HG03439 (cell line): Measurements from ENCODE around the gene TICAM1.
"Not testable (repeated sequence)": the region's sequence is repeated elsewhere in the genome, so short reads cannot be mapped to it uniquely, and the experiment has no call there.

Source experiments
- ATAC-seq: cut with Tn5 transposase; IDR thresholded peaks from one replicate; pipeline ENCODE4 v1.9.1; 2021; ENCODE audit warnings: mild to moderate bottlenecking, moderate library complexity; ENCODE audit not compliant: unreplicated experiment

TICAM1 gene

DNA sequence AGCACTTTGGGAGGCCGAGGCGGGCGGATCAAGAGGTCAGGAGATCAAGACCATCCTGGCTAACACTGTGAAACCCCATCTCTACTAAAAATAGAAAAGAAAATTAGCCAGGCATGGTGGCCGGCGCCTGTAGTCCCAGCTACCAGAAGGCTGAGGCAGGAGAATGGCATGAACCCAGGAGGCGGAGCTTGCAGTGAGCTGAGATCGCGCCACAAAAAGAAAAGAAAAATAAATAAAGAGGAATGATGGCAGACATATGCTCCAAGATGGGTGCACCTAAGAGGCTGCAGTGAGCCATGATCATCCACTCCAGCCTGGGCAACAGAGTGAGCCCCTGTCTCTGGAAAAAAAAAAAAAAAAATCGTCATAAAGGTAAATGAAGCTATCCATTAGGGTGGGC, 14.5 kb upstream of the TICAM1 start:
- ATAC-seq: not testable (repeated sequence)

DNA sequence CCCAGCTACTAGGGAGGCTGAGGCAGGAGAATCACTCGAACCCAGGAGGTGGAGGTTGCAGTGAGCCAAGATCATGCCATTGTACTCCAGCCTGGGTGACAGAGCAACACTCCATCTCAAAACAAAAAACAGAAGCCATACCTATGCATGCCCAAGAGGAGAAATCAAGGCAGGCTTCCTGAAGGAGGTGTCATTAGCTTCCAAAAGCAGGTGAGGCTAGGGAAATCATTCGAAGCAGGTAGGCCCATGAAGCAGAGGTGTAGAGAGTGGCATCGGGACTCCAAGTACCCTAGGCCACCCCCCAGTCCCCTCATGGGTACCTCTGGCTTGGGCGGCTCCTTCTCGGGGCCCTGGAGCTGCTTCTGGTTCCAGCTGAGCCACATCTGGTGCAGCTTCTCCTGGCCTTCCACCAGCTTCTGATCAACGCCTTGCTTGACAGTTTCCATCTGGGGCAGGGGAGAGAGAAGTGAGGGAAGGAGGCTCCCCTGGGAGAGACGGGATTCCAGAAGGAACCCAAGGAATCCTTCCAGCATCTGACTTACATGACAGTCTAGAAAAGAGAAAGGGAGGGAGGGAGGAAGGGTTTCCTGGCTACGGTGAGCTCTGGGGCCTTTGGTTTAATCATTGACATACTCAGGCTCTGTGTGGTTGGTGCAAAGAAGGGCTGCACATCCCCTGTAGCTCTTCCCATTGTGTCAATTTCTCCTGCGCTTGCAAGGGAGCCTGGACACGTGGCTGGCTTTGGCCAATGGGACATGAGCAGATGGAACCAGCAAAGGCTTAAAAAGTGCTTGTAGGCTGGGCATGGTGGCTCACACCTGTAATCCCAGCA, 13.1 kb upstream of the TICAM1 start:
- no peak for ATAC-seq

DNA sequence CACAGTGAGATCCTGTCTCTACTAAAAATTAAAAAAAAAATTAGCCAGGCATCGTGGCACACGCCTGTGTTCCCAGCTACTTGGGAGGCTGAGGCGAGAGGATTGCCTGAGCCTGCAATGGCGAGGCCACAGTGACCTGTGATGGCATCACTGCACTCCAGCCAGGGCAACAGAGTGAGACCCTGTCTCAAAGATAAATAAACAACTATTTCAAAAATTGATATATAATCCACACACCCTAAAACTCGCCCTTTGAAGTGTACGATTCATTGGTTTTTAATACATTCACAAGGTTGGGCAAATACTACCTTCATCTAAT, 12.1 kb upstream of the TICAM1 start:
- no peak for ATAC-seq

DNA sequence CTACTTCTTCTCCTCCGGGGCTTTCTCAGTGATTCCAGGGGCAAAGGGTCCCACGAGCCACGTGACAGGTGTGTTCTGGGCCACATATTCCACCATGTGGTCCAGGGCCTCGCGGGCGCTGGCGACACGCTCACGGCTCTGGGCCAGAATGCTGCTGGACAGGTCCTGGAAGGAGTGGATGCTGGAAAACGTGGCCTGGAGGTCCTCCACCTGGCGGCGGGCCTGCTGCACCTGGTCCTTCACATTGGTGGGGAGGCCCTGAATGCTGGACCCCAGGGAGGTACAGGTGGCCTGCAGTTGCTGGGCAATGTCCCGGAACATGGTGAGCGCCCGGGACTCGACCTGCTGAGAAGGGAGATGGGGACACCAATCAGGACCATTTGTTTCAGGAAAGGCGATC, 7.7 kb upstream of the TICAM1 start:
- ATAC-seq: no peak

- ATAC-seq: no peak
These were observed 1.3 kb upstream of the TICAM1 start for GRCh38 chr19:4832776-4833175.

GRCh38 chr19:4831979-4832340, 448 bp upstream of the TICAM1 start:
- ATAC-seq: not testable (repeated sequence)

GRCh38 chr19:4830768-4831265, 695 bp downstream of the TICAM1 start:
- no peak for ATAC-seq

DNA sequence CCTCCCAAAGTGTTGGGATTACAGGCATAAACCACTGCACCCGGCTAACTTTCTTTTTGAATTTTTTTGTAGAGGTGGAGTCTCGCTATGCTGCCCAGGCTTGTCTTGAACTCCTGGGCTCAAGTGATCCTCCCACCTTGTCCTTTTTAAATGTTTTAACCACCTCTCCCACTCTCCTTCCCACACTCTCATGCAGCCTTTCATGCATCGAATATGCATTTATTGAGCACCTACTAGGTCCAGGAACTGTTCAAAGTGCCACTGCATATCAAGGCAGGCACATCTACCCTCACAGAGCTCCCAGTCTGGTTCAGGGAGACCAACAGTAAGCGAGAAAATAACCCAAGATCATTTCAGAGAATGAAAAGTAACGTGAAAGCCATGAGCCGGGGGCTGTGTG, 1.2 kb downstream of the TICAM1 start:
- no peak for ATAC-seq

GRCh38 chr19:4829001-4829712, 2.4 kb downstream of the TICAM1 start:
- ATAC-seq: no peak

DNA sequence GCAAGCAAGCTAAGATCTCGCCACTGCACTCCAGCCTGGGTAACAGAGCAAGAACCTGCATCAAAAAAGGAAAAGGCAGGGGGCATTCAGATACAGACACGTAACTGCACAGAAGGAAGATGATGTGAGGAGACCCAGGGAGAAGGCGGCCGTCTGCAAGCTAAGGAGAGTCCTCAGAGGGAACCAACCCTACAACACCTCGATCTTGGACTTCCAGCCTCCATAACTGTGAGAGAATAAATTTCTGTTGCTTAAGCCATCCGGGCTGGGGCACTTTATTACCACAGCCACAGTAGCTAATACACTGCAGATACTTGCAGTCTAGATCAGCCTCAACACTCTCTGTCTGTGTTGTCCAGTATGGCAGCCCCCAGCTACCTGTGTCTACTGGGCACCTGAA, 7.9 kb downstream of the TICAM1 start:
- no peak for ATAC-seq

- ATAC-seq: not testable (repeated sequence)
These were observed 9.2 kb downstream of the TICAM1 start for GRCh38 chr19:4822354-4822753.

DNA sequence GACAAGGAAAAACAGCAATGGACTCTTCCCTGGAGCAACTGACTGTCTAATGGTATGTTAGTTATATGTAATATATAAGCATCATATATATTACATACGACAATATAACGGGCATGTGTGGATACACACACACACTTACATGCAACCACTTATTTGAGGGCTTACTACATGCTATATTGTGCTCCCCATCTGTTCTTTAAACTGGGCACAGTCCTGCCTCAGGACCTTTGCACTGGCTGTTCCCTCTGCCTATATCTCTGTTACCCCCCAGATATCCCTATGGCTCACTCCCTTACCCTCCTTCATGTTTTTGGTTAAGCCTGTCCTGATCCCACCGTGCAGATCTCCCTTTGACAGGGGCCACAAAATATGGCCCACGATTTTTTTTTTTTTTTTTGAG, 10.2 kb downstream of the TICAM1 start:
- ATAC-seq: no peak

DNA sequence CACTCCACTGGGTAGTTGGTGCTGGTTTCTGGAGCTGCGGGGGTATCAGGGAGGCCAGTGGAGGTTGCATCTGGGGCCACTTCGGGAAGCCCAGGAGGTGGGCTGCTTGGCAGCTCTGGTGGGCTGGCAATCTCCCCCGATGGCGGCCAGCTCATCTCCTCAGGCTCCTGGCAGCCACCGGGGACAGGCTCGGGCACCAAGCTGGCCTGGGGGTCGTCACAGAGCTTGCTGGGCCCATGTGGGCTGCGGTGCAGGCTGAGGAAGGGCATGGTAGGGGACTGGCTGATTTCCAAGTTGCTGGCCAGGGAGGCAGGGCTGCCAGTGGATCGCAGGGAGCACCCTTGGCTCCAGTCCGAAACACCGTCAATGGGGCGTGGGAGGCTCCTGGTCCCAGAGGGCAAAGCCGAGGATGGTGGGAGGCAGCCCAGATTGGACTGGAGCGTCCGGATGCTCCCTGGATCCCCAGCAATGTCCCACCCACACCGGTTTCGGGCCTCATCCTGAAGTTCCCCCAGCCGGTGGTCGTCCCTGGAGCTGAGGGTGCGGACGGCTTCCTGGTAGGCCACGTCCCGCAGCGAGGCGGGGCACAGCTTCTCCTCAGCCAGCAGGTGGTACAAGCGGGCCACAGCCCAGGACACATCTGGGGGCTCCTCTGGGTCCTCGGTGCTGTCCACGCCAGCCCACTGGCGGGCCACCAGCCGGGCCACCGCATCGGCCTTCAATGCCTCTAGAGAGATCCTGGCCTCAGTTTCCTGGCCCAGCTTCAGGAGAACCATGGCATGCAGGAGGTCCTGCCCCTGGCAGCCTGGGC, 13.8 kb downstream of the TICAM1 start:
- ATAC-seq: no peak

DNA sequence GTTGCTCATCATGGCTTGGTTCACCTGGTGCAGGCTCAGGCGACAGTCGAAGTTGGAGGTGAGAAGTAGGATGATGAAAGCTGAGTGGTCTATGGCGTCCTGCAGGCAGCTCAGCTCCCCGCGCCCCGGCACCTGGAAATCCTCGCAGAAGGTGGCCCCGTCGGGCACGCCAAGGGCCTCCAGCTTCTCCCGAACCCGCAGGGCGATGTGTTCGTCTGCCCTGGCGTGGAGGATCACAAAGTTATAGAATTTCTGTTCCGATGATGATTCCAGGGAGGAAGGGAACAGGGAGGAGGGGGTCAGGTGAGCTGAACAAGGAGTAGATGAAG, 14.6 kb downstream of the TICAM1 start:
- no peak for ATAC-seq

DNA sequence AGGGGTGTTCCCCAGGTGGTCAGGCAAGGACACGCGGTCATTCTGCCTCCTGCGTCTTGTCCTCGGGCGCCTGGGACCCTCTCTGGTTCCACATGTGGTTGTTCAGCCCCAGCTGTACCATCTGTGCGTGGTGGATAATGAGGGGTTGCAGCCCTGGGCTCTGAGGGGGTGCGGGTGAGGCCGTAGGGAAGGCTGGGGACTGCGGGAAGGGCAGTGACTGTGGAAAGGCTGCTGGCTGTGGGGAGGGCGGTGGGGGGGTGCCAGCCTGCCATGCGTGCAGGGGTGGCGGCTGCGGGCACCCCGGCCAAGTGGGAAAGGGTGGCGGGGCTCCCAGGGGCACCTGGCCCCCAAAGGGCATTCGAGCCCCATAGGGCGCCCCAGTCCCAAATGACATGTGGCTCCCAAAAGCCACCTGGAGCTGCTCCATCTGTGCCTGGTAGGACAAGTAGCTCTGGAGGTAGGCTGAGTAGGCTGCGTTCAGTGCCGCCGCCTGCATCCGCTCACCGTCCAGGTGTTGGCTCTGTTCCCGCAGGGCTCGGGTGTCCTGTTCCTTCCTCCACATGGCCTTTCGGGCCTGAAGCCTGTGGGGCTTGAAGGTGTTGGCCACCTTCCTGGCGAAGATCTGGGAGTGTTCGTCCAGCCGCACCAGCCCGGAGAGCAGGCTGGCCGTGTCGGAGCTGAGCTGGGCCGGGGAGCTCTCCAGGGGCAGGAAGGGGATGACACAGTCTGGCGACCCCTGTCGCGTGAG, 15.1 kb downstream of the TICAM1 start:
- ATAC-seq: no peak

DNA sequence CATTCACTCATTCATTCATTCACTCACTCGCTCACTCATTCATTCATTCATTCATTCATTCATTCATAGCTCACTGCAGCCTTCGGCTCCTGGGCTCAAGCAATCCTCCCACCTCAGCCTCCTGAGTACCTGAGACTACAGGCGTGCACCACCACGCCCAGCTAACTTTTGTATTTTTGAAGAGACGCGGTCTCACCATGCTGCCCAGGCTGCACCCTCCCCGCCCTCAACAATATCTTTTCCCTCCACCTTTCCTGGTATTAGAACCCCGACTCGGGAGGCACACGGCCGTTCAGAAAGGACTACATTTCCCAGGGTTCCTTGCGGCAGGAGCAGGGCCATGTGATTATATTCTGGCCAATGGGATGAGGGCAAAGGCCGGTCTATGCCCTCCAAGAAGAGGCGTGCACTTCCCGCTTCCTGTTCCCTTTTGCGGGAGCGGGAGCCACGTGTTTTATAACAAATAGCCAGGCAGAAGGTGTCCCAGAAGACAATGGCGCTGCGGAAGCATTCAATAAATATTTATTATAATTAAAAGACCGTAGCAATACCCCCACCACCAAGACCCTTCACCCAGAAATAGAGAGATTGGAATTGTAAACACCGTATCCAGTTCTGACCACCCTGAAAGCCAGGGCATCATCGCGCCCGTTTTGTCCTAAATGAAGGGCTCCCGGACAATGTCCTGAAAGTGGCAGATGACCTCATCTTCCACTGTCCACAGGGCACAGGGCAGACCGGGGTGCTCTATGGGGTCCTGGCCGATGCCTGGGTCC, 15.9 kb downstream of the TICAM1 start:
- no peak for ATAC-seq

DNA sequence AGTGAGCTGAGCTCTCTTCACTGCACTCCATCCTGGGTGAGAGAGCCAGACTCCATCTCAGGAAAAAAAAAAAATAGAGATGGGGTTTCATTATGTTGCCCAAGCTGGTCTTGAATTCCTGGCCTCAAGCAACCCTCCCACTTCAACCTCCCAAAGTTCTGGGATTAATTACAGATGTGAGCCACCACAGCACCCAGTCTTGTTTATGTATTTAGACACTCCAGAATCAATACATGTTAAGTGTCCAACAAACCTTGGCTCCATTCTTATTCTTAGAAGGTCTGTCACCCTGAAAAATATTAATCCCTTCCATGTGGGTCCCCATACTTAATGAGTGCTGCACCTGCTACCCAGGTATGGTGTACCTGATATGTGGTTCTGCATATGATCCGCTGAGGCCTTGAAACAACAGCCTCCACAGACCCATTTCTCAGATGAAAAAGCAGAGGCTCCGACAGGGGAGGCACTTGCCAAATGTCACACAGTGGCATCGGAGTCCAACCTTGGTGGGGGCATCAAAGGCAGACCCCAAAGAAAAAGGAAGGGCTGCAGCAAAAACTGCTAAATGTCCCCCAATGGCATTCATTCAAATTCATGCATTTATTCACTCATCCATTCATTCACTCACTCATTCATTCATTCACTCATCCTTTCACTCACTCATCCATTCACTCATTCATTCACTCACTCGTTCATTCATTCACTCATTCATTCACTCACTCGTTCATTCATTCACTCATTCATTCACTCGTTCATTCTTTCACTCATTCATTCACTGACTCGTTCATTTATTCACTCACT, 16.7 kb downstream of the TICAM1 start:
- ATAC-seq: no peak

GRCh38 chr19:4811328-4812131, 20.0 kb downstream of the TICAM1 start:
- no peak for ATAC-seq

DNA sequence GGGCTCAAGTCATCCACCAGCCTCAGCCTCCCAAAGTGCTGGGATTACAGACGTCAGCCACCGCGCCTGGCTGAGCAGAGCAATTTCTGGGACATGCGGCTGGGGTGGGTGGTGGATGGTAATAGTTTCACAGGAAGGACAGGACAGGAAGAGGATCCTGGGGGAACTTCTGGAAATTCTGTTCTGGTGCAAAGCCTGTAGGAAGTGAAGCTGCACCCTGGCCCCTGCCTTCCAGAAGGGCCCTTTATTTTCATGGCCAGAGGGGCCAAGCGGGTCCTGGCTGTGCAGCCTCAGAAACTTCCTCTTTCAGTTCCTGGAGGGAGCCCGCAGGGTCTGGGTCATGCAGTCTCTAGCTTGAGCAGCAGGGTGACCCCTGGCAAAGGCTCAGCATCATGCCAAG, 24.3 kb downstream of the TICAM1 start:
- no peak for ATAC-seq
